OCI-LY7 (cell line): ENCODE data around the gene STK11IP.

Experiments used
- EZH2phosphoT487 ChIP-seq: fragments of 200-600 bp; sonication (generic); IDR thresholded peaks from 2 replicates; pipeline ENCODE4 v1.6.1; 2018; ENCODE audit warnings: low read depth, borderline replicate concordance, mild to moderate bottlenecking, mixed run types, antibody characterized with exemption, low read length, moderate library complexity, mixed read lengths
- TF ChIP-seq, protein P1 (sequence below): fragments of 200-600 bp; sonication (generic); conservative IDR thresholded peaks from 2 replicates; pipeline ENCODE4 v1.5.1; 2014; ENCODE audit warnings: mild to moderate bottlenecking, antibody characterized with exemption, low read length, moderate library complexity, mixed read lengths

DNA sequence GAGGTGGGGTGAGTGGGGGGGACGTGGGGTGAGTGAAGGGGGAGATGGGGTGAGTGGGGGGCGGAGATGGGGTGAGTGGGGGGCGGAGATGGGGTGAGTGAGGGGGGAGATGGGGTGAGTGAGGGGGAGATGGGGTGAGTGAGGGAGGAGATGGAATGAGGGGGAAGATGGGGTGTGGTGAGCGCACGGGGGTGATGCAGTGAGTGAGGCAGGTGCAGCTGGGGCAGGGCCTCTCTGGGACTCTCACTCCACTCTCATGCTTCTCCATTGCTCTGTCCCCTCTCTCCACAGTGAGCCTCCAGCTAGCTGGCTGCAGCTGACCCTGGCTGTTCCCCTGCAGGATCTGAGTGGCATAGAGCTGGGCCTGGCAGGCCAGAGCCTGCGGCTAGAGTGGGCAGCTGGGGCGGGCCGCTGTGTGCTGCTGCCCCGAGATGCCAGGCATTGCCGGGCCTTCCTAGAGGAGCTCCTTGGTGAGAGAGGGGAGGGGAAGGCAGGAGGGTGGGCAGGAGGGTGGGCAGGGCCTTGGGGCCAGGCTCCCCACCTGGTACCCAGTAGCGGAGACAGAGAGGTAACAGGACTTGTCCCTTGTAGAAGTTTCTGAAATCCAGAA is 15.9 kb downstream of the STK11IP start:
- no peak for TF ChIP-seq EZH2phosphoT487
- TF ChIP-seq, protein P1, sequence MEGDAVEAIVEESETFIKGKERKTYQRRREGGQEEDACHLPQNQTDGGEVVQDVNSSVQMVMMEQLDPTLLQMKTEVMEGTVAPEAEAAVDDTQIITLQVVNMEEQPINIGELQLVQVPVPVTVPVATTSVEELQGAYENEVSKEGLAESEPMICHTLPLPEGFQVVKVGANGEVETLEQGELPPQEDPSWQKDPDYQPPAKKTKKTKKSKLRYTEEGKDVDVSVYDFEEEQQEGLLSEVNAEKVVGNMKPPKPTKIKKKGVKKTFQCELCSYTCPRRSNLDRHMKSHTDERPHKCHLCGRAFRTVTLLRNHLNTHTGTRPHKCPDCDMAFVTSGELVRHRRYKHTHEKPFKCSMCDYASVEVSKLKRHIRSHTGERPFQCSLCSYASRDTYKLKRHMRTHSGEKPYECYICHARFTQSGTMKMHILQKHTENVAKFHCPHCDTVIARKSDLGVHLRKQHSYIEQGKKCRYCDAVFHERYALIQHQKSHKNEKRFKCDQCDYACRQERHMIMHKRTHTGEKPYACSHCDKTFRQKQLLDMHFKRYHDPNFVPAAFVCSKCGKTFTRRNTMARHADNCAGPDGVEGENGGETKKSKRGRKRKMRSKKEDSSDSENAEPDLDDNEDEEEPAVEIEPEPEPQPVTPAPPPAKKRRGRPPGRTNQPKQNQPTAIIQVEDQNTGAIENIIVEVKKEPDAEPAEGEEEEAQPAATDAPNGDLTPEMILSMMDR: no peak
